Stimulated activated CD4-positive, alpha-beta T cell treated with anti-CD3 and anti-CD28 coated beads, Interleukin-1b, Interleukin-23, amount 100 ng/mL, for 48 hours (primary cell): ENCODE results near the gene SOX4.

Source experiments
- DNase-seq: peaks from one replicate; pipeline ENCODE4 v3.0.0-alpha.2; 2020

The SOX4 gene

DNA sequence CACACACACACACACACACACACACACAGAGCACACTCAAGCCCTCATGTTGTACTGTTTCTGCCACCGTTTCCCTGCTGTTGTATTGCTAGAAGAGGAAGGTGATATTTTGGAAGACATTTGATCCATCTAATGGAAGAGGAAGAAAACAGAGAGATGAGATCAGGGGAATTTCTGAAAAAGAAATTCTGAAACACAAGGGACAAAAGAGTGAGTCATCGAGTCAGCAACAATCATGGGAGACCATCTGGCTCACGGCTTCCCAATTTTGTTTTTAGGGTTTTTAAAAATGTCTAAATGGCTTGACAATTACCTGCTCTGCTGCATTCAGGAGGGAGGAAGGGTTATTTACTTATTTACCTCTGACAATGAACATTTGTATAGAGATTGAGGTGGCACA lies 22.0 kb downstream of the SOX4 start:
- DNase-seq: no peak

DNA sequence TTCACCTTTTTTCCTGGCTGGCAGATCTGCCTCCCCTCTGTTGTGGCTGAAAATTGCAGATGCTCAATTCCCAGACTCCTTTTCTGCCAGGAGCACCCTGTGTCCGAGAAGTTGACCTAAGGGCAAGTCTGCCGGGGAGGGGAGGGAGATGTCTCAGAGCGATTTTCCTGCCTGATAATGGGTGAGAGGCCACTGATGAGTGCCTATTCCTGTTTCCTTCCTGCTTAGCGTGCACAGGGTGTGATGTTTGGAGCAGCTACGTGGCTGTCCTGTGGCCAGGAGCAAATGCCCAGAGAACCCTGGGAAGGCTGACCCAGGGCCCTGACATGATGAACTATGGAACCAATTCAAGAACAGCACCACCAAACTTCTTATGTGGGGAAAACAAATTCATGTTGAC lies 22.5 kb downstream of the SOX4 start:
- DNase-seq: no peak

DNA sequence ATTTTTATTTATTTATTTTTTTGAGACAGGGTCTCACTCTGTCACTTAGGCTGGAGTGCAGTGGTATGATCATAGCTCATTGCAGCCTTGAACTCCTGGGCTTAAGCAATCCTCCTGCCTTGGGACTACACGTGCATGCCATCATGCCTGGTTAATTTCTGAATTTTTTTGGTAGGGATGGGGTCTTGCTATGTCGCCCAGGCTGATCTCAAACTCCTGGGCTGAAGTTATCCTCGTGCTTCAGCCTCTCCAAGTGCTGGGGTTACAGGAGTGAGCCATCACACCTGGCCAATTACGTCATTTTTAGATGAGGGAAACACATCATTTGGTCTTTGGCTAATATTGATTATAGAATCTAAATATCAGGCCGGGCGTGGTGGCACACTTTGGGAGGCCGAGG lies 32.1 kb downstream of the SOX4 start:
- DNase-seq: no peak

GRCh38 chr6:21626756-21627155 lies 33.2 kb downstream of the SOX4 start:
- DNase-seq: no peak

DNA sequence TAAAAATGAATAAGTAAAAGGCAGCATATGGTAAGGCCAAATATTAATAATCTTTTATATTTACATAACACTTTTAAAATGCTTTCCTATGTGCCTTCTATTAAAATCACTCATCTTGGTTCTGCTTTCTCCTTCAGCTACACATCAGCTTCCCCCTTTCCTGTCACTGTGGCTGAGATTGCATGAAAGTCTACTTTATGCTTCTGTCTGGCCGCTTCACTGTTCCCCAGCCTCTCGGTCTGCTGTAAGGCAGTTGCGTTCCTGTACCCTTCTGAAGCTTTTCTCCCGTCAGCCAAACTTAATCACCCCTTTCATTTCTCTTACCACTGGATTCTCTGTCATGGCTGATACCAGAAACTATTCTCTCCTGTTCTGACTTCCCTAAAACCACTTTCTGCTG lies 34.6 kb downstream of the SOX4 start:
- no peak for DNase-seq

DNA sequence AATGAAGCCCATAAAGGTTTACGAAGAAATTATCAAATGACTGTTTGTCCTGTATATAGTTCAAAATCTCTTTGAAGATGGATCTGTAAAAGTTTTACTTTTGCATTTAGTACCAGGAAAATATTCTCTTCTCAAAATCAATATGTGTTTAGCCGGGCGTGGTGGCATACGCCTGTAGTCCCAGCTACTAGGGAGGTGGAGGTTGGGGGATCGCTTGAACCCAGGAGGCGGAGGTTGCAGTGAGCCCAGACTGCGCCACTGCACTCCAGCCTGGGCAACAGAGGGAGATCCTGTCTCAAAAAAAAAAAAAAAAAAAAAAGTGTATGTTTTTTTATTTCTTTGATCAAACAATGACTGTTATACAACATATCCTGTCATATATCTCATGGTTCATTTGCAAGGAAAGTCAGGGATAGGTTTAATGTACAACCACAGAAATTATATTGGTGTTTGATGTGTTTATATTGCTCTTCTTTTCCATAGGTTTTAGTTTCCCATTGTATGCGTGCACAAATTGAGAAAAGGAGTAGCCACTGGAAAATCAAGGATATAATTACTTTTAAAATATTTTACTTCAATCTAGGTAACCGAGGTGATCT lies 40.1 kb downstream of the SOX4 start:
- no peak for DNase-seq

DNA sequence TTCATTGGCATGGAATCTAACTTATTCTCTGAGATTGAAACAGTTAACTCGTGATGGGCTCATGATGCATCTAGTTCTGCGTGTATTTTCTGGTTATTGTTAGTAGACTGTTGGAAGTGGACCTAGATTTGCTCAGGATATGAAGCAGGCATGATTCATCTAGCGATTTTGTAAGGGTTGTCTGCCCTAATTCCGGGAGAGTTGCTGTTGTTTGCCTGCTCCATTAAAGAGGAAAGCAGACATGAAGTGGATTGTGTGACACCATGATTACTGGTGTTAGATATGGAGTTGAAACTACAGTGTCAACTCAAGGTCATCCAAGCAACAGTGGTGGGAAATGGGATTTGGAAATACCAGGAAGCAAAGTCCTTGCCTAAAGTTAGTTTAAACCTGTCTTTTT lies 41.0 kb downstream of the SOX4 start:
- DNase-seq: no peak

GRCh38 chr6:21636876-21637275 lies 43.3 kb downstream of the SOX4 start:
- no peak for DNase-seq

DNA sequence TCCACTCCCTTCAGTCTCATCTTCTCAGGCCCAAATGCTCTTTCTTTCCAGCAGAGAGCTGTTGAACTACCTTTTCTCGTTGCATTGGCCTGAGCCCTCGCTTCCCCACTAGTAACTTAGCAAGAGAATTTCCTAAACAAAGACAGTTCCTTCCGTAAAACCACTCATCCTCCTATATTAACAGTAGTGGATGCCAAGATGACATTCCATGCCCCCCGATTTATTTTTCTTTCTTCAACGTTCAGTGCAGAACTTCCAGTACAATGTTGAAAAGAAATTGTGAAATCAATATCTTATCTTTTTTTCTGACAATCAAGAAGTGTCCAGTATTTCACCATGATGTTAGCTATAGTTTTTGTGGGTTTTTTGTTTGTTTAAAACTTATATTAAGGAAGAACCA lies 45.8 kb downstream of the SOX4 start:
- no peak for DNase-seq
